B cell (primary cell): ENCODE measurements around the gene MTCL1.

Experiments
- EZH2 ChIP-seq: IDR thresholded peaks from 2 replicates; pipeline ENCODE4 v1.6.1; 2012; ENCODE audit warnings: borderline replicate concordance, low read depth, mild to moderate bottlenecking, moderate library complexity, low read length; ENCODE audit not compliant: insufficient read depth, poor library complexity, severe bottlenecking
- TF ChIP-seq, protein P1 (sequence below): fragments of 200-600 bp; IDR thresholded peaks from one replicate; pipeline ENCODE4 v1.8.0; 2022; ENCODE audit warnings: antibody characterized with exemption, mild to moderate bottlenecking

DNA sequence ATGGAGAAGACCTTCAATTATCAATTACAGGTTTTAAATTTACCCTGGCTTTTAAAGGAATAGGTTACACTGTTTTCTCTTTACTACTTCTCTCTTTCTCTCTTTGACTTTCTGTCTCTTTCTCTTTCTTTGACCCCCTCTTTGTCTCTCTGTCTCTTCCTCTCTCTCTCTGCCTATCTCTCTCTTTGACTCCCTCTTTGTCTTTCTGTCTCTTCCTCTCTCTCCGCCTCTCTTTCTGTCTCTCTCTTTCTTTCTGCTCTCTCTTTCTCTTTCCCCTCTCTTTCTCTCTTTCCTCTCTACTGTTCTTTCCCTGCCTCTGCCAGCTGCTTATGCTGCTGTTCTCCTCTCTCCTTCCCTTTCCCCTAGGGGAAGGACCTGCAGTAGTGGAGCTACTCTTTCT is 175.7 kb downstream of the MTCL1 start:
- TF ChIP-seq, protein P1, sequence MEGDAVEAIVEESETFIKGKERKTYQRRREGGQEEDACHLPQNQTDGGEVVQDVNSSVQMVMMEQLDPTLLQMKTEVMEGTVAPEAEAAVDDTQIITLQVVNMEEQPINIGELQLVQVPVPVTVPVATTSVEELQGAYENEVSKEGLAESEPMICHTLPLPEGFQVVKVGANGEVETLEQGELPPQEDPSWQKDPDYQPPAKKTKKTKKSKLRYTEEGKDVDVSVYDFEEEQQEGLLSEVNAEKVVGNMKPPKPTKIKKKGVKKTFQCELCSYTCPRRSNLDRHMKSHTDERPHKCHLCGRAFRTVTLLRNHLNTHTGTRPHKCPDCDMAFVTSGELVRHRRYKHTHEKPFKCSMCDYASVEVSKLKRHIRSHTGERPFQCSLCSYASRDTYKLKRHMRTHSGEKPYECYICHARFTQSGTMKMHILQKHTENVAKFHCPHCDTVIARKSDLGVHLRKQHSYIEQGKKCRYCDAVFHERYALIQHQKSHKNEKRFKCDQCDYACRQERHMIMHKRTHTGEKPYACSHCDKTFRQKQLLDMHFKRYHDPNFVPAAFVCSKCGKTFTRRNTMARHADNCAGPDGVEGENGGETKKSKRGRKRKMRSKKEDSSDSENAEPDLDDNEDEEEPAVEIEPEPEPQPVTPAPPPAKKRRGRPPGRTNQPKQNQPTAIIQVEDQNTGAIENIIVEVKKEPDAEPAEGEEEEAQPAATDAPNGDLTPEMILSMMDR = no peak
- TF ChIP-seq EZH2 = no peak
